ENCODE data around the gene GGA1.
"Not testable (repeated sequence)": the region's sequence is repeated elsewhere in the genome, so short reads cannot be mapped to it uniquely, and the experiment has no call there.

Gene GGA1

DNA sequence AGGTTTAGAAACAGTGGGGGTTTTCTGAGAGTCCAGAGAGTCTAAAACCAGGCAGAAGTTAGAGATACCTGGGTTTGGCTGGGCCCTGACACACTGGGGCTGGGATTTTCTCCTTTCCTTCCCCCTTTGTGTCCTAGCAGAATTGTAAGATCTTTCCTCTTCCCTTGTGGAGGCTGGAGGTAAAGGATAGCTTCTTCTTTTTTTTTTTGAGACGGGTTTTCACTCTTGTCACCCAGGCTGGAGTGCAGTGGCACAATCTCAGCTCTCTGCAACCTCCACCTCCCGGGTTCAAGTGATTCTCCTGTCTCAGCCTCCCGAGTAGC lies 1.5 kb downstream of the GGA1 start:
- DNase-seq = not testable (repeated sequence)

DNA sequence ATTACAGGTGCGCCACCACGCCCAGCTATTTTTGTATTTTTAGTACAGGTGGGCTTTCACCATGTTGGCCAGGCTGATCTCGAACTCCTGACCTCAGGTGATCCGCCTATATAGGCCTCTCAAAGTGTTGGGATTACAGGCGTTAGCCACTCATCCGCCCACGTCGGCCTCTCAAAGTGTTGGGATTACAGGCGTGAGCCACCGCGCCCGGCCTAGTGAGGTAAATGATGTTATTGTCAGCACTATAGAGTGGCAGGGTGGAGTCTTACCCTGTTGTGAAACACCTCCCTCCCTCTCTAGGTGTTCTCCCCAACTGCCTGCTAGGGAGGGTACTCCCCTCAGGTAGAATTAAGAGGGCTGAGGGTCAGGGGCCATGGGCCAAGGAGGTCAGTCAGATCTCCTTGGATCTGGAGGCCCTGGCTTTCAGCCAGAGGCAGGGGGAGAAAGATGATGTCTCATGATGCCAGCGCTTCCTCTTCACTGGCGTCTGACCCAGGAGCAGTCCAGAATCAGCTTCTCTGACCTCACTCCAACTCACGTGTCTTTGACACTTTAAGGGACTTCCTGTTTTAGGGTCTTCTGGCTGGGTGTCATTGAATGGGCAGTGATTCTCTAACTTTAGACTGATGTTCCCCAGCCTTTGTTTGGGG lies 2.0 kb downstream of the GGA1 start:
- no peak for DNase-seq

GRCh38 chr22:37611207-37611606 lies 2.6 kb downstream of the GGA1 start:
- no peak for DNase-seq

GRCh38 chr22:37616201-37617083 lies 7.8 kb downstream of the GGA1 start:
- no peak for DNase-seq

- DNase-seq = no peak
Measured at GRCh38 chr22:37617431-37617830, 8.8 kb downstream of the GGA1 start.

GRCh38 chr22:37618072-37618656 lies 9.5 kb downstream of the GGA1 start:
- no peak for DNase-seq

GRCh38 chr22:37618674-37619073 lies 10.0 kb downstream of the GGA1 start:
- no peak for DNase-seq

DNA sequence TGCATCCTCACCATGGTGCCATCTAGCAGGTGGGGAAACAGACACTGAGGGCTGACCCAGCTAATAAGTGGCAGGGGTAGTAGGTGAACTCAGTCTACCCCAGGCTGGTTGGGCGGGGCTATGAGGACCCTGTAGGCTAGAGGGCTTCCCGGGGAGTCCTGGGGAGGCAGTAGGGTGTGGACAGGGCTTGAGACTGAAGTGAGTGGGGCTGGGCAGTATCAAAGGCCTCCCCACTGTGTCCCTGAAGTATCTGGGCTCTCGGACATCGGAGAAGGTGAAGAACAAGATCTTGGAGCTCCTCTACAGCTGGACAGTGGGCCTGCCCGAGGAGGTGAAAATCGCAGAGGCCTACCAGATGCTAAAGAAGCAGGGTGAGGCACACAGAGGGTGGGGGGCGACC lies 11.4 kb downstream of the GGA1 start:
- DNase-seq = no peak

- DNase-seq = no peak
Measured at GRCh38 chr22:37621352-37621860, 12.8 kb downstream of the GGA1 start.

- DNase-seq = no peak
Measured at GRCh38 chr22:37623075-37624016, 14.7 kb downstream of the GGA1 start.

- DNase-seq = no peak
Measured at GRCh38 chr22:37624017-37624365, 15.4 kb downstream of the GGA1 start.

DNA sequence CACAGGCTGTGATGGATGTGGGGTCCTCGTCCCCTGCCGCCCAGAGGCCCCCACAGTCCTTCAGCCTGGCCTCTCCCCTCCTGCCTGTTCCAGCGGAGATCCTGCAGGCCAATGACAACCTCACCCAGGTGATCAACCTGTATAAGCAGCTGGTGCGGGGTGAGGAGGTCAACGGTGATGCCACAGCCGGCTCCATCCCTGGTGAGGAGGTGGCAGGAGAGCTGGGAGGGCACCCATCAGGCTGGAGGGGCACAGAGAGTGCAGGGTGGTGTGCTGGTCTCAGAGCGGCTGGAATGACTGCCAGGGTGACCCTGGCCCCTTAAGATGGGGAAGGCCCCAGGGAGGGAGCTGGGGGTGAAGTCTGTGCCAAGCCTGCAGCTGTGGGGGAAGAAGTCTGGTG lies 16.2 kb downstream of the GGA1 start:
- no peak for DNase-seq

- DNase-seq = no peak
Measured at GRCh38 chr22:37625737-37626136, 17.1 kb downstream of the GGA1 start.

DNA sequence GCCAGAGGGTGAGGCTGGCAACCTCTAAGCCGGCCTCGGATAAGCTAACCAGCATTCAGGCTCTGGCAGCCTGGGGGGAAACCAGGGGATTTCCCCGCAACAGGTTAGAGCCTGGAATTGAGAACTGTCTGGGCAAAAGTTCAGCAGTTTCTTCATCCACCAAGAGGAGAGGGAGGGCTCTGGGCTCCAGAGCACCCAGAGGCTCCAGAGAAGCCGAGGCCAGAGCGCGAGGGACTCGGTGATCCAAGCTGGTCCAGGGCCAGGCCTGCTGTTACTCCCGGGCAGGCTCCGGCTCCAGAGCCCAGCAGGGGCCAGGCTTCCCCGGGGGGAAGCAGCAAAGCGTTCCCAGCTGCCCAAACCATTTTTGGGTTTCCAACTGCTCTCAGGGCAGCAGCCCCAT lies 17.5 kb downstream of the GGA1 start:
- no peak for DNase-seq

- no peak for DNase-seq
Measured at GRCh38 chr22:37626556-37627075, 18.0 kb downstream of the GGA1 start.

DNA sequence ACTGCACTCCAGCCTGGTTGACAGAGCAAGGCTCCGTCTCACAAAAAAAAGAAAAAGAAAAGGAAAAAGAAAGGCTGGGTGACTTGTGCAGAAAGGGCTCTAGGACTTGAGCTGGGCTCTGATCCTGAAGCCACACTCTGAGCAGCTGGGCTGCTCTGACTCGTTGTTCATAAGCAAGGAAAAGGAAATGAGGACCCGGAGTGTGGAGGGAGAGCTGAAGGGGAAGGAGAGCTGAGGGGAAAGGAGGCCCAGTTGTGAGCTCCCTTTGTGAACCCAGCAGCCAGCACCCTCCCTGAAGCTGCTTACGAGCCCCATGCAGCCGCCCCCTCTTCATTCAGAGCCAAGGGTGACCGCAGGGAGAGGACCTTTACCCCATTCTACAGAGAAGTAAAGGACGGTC lies 18.5 kb downstream of the GGA1 start:
- DNase-seq = no peak

- DNase-seq = no peak
Measured at GRCh38 chr22:37627545-37627944, 18.9 kb downstream of the GGA1 start.

DNA sequence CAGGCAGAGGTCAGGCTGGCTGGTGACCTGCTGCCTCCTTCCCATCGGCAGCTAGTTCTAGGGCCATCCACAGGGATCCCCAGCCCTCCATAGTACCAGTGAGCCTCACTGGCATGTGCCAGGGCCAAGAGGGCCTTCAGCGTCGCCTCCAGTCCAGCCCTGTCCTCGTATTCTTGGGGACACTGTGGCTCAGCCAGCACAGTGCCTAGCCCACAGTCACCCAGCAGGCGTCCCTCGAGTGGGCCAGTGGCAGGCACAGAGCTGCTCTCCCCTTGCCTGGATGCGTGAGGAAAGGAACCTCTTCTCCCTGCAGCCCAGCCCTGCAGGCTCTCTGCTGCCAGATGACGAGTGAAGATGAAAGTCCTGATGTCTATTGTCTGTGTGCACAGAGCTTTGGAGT lies 20.2 kb downstream of the GGA1 start:
- no peak for DNase-seq

DNA sequence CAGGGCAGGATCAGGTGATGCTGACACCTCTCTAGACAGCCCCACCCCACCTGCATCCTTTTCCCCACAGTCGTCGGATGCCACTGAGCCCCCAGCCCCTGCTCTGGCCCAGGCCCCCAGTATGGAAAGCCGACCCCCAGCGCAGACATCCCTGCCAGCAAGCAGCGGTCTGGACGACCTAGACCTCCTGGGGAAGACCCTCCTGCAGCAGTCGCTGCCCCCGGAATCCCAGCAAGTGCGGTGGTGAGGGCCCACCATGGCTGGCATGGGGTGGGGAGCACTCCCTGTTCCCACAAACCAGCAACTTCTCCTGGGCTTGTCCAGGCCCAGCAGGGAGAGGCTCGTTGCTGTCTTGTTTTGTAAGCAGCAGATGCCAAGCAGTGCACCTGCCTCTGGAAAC lies 21.3 kb downstream of the GGA1 start:
- DNase-seq = no peak

DNA sequence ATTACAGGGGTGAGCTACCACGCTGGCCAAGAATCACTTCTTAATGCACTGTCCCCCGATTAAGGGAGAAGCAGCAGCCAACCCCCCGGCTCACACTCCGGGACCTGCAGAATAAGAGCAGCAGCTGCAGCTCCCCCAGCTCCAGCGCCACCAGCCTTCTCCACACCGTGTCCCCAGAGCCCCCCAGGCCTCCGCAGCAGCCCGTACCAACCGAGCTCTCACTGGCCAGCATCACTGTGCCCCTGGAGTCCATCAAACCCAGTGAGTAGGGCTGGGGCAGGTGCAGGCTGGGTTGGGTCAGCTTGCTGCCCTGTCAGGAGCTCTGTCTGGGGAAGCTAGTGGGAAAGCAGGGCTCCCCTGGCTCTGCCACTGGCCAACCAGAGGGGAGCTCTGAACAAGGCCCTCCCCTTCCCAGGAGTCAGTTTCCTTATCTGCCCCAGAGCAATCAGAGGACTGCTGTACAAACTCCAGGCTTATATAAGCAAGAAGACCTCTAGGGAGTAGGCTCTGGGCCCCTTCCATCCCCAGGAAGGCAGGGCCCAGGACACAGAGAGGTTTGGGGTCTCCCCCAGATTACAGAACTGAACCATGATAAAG lies 22.3 kb downstream of the GGA1 start:
- DNase-seq = no peak

GRCh38 chr22:37631448-37632173 lies 23.0 kb downstream of the GGA1 start:
- DNase-seq = no peak

Measured in GF-D8 (cell line).